GM10847 (cell line): ENCODE measurements around the gene CDC42SE1.

ENCODE experiments used
- POLR2A ChIP-seq: IDR thresholded peaks from 2 replicates; pipeline ENCODE4 v1.6.1; 2011; ENCODE audit not compliant: insufficient read length; ENCODE audit errors: extremely low read depth

The CDC42SE1 gene

DNA sequence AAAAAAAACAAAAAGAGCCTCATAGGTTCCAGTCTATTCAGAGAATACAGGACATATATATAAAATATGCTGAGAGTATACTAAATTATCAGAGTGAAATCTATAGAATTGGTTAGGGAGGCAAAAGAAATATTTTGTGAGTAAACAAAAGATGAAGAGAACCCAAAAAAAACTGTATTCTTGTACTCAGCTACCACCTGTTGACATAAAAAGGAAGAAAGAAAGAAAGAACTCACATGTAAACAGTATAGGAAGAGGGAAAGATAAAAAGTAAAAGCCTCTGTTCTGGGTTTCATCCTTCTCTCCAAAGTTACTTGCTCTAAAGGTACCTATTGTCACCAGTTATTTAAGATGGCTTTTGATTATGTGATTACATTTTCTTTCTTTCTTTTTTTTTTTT, 33.0 kb downstream of the CDC42SE1 start:
- no peak for TF ChIP-seq POLR2A

DNA sequence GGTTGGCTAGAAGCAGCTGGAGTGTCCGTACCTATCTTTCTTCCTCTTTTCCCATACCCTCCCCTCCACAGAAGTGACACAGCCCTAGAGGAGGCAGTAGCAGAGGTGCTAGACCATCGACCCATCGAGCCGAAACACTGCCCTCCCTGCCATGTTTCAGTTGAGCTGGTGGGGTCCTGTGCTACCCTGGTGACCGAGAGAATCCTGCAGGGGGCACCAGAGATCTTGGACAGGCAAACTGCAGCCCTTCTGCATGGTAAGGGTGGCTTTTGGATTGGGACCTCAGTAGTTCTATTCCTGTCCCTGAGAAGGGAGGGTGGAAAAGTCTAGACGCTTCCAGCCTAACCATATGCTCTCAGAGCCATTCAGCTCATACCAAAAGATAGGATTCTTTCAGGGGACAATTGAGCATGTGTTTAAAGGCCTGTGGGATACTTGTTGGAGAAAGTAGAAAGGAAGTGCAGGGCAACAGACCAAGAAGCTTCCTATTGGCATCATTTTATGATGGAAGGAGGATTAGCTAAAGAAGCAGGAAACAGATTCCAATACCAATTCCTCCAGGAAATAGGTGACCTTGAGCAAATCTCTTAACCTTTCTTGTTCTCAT, 34.8 kb downstream of the CDC42SE1 start:
- no peak for TF ChIP-seq POLR2A

DNA sequence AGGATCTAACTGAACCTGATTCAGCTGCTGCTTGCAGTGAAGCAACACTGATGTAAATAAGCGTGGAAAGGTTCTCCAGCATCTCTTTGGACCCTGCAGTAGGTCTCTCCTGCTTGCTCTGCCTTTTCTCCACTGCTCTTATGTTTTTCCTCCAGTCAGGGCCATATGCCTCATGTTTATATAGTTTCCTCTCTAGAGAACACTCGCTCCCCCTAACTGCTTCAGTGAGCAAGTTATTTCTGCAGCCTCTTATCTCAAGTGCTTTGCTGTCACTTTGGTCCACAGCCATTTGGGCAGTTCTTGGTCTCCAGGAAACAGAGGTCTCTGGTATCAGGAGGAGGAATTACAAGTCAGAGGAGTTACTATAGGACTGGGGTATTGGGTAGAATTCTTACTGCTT, 45.9 kb downstream of the CDC42SE1 start:
- no peak for TF ChIP-seq POLR2A

DNA sequence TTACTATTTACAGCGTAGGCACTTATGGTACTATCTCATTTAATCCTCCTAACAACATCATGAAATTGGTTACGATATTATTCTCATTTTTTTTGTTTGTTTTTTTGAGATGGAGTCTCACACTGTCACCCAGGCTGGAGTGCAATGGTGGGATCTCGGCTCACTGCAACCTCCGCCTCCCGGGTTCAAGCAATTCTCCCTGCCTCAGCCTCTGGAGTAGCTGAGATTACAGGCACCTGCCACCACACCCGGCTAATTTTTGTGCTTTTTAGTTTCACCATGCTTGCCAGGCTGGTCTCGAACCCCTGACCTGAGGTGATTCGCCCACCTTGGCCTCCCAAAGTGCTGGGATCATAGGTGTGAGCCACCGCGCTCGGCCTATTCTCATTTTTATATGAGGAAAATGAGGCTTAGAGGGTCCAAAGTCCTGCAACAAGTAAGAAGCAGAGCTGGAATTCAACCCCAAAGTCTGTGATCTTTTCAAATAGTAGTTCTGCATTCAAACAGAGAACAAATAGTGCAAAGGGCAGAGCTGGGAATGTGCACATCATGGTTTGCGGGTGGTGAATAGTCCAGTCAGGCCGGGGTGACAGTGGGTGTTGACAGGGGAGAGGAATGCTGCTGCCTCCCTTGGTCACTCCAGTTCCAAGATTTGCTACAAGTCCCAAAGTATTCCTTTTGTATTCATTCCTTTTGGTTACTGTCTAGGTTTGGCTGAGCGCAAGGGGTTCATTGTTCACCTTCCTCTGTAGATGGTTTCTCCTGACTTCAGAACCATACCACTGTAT, 46.5 kb downstream of the CDC42SE1 start:
- TF ChIP-seq POLR2A: no peak

DNA sequence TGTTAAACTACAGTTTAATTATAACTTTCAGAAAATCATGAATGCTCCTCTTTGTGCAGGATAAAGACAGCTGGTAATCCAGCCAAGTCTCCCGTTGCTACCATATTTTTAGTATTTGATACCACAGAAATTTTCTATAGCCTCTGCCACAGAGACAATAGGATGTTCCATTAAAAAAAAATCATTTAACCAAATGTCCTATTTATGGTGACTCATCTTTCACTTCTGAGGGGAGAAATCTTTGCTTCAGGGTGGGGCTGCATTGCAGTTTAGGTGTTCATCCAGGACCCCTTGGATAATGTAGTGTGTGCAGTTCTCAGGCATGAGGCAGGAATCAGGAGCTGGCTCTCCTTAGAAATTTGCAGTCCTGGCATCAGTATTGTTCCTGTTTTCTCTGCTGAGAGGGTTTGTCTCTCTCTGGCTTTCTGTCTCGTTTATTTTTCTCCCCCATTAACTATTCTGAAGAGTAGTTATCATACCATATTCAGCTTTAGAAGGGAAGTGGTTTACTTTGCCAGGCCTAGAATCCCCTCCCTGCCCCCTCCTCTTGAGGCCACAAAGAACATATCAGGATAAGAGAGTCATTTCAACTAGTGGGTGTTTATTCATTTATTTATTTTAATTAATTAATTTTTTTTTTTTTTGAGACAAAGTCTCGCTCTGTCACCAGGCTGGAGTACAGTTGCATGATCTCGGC, 48.1 kb downstream of the CDC42SE1 start:
- TF ChIP-seq POLR2A: no peak

DNA sequence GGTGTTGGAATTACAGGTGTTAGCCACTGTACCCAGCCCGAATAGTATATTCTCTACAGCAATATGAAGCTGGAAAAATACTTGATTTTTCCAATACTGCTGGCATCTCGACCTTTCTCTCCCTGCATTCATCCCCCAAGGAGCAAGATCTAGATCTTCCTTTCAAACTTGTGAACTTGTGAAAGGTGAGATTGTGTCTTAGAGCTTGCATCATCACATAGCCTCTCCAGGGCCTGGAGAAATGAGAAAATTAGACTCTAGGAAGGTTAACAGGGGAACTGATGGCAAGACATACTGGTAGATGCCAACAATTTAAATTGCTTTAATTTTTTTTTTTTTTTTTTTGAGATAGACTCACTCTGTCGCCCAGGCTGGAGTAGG, 49.1 kb downstream of the CDC42SE1 start:
- TF ChIP-seq POLR2A: no peak

DNA sequence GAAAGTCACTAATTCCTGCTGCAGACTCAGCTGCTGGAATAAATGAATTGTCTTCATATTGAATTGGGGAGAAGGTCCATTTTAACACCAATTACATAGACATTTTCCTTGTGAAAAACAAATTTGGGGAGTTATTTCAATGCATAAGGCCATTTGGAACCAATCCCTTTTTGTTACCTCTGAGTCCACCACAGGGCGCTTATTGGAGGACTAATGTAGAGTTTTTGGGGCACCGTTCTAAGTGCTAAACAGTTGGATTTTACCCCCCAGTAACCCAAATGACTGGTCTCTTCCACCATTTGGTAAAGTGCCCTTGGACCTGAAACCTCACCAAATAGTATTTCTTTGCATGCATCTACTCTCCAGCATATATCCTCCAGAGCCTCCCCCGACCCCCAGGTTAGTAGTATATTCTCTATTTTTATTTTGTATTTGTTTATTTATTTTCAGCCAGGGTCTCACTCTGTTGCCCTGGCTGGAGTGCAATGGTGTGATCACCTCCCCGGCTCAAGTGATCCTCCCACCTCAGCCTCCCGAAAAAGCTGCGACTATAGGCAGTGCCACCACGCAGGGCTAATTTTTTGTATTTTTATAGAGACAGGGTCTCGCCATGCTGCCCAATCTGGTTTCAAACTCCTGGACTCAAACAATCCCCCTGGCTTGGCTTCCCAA, 49.6 kb downstream of the CDC42SE1 start:
- TF ChIP-seq POLR2A: no peak

DNA sequence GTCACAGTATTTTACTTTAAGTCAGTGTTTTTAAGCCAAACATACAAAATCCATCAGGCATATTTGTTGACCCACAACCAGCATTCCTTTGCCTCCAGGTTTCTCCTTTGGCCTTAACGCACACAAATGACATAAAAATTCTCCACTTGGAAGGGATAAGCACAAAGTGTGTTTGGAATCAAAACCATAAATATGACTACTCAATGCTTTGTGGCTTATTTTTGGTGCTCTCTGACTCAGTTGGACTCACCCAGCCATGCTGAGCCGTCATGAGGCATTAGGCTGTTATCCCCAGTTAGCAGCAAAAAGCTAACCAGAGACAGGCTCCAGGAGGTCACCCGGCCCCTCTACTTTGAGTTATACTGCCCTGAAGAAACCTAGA, 50.2 kb downstream of the CDC42SE1 start:
- TF ChIP-seq POLR2A: no peak

DNA sequence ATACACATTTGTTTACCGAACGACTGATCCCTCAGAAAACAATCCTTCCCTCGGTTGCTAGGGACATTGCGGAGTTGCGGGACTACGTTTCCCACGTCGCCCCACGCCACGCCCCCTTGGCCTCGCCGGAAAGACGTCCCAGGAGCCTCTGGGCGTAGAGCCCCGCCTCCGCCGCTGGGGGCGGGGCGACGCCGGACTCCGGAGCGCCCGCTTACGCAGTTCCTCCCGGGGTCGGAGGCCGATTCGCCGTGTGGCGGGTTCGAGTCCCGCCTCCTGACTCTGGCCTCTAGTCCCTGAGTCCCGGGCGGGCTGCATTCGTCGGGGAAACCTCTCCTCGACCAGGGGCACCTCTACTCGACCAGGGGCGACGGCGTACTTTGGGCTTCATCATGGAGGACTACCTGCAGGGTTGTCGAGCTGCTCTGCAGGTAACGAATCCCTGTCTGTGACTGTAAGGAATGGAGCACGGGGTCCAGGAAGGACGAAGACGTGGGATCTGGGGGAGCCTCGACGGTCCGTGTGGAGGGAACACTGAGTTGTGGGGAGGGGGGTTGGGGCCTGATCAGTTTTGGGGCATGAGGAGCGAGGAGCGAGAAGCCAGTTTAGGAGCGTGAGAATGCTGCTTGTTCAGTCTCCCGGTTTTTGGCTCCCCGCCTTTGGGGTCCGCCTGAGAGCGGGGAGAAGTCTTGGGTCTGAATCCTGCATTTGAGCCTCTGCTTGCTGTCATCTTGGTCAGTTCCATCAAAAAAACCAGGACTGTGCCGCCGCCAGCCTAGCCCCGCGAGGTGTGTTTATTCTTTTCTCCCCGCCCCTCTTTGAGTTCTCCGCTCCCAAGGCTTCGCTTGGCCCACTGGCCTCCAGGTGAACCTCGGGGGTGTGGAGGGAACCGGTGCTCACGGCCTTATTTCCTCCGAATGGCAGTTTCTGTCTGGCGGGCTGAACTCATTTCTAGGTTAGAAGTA, 50.9 kb downstream of the CDC42SE1 start, which contains the start of gene PRUNE1:
Gene PRUNE1 (plus strand): TSS at position 206 of the 962 bp plus-strand sequence. CDS start 184 bp downstream, at position 390.
- TF ChIP-seq POLR2A: peak; percentile 31

DNA sequence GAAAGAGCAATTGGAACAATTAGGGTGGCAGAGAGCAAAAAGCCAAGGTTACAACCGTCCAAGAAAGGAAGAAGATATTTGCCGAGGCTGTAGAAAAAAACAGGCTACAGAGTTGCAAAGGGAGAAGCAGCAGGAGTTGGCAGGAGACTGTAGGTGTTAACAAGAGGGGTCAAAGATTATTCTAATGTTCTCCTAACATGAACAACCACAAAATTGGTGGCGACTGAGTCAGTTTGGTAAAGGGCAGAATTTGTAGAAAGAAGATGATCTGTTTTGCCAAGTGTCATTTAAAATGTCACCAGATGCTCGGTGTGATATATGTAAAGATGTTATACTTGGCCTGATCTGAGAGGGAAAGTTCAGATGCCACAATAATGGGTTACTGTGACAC, 51.6 kb downstream of the CDC42SE1 start:
- no peak for TF ChIP-seq POLR2A

DNA sequence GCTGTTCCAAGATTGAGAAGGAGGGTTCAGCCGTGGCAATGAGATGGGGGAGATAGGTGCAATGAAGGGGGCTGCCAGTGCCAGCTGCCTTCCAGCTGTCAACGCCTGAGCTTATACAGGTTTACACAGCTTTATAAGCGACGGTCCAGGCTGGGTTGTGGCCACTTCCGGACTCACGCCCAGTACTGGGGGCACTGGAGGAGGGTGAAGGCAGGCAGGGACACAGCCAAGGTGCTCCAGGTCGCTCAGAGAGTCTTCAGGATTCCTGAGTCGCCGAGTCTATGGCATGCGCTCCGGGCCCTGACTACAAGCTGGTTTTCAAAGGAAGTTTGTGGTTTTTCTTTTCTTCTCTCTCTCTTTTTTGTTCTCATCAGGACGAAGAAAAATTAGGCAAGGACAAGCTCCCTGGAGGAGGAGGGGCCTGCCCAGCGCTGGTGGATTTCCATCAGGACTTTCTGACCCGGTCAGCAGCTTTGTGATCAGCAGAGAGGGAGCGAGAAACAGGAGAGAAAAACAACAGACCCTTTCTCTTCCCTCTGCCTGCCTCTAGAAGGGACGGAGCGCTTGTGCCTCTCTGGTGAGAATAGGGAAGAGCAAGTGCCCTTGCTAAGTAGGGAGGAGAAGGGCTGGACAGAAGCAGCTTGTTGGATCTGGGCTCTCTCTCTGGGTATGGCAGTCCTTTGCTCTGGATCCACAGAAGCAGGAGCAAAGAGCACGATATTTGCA, 52.9 kb downstream of the CDC42SE1 start, which contains the start of gene MINDY1:
Gene MINDY1 (minus strand): TSS at position 576 of the 726 bp plus-strand sequence. CDS start 4,285 bp downstream, outside the sequence.
- peak; percentile 6 for TF ChIP-seq POLR2A

DNA sequence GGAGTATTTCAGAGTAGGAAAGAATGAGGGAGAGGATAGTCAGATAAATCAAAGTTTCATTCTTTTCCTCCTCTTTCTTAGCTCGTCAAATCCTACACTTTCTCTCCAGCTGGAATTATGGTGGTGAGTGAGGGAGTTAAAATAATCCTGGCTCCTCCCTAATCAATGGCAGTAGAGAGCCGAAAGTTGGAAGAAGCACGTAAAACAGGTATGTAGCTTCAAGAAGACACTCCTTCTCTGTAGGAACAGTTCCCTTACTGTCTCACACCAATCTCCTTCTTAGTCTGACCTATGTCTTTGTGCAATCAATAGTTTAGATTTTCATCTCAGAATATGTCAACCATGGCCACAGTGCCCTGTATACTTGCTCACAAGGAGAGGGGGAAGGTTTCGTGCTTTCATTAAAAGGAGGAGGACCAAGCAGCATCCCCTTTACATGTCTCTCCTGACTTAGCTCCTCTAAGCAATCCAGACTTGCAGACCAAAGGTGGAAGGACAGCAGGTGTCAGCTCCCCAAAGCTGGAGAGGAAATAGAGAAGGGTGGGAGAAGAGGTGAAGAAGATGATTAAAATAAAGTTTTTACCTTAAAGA, 53.6 kb downstream of the CDC42SE1 start:
- TF ChIP-seq POLR2A: no peak

DNA sequence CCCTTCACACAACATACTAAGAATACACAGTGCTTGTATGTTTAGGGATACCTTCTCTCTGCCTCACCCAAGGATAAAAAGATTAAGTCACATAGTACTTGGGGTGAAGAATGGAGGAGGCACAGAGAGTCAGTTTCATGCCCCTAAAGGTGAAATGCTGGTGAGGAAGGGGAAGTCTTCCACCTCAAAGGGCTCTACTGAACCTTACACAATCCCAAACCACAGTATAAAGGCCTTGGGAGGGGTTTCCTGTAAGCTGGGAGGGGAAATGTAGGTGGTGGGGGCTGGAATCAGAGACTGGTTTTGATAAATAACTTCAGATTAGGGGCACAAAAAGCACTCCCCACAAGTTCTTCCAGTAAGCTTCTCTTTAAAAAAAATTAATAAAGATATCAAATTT, 56.2 kb downstream of the CDC42SE1 start:
- no peak for TF ChIP-seq POLR2A
